H54 (cell line): ENCODE data around the gene NOL4L.
A peak's percentile ranks its signal among the peaks of the same experiment; 100 is the strongest.

Source experiments
- DNase-seq: peaks from one replicate; pipeline ENCODE4 v3.0.0; 2011; ENCODE audit warnings: low spot score, mixed read lengths; ENCODE audit not compliant: insufficient read length
- FAIRE-seq: peaks from 3 replicates; lab custom pipeline; 2011; peaks lifted over from hg19 to GRCh38; lab: Jason Lieb, UNC
- POLR2A ChIP-seq: IDR thresholded peaks from 2 replicates; pipeline ENCODE4 v1.6.1; 2011; ENCODE audit warnings: low read depth, mild to moderate bottlenecking, low read length

The NOL4L gene

GRCh38 chr20:32572271-32572968, 12.7 kb downstream of the NOL4L start:
- no peak for FAIRE-seq

GRCh38 chr20:32571566-32571965, 13.6 kb downstream of the NOL4L start:
- FAIRE-seq: no peak

More at GRCh38 chr20:32572271-32572968, 12.7 kb downstream of the NOL4L start:
- no peak for TF ChIP-seq POLR2A
- no peak for DNase-seq

GRCh38 chr20:32570401-32571190, 14.5 kb downstream of the NOL4L start:
- DNase-seq: peak; percentile 81

More at GRCh38 chr20:32571566-32571965, 13.6 kb downstream of the NOL4L start:
- DNase-seq: no peak
- no peak for TF ChIP-seq POLR2A

GRCh38 chr20:32569380-32570305, 15.5 kb downstream of the NOL4L start:
- FAIRE-seq: no peak
- DNase-seq: no peak
- no peak for TF ChIP-seq POLR2A

More at GRCh38 chr20:32570401-32571190, 14.5 kb downstream of the NOL4L start:
- FAIRE-seq: no peak
- no peak for TF ChIP-seq POLR2A

- DNase-seq: no peak
These were observed 16.1 kb downstream of the NOL4L start for GRCh38 chr20:32569018-32569379.

GRCh38 chr20:32567384-32568178, 17.6 kb downstream of the NOL4L start:
- no peak for TF ChIP-seq POLR2A
- DNase-seq (no peak), FAIRE-seq (no peak)

More at GRCh38 chr20:32569018-32569379, 16.1 kb downstream of the NOL4L start:
- TF ChIP-seq POLR2A: no peak
- FAIRE-seq: no peak

- no peak for TF ChIP-seq POLR2A
- FAIRE-seq (no peak), DNase-seq (no peak)
These were observed 18.5 kb downstream of the NOL4L start for GRCh38 chr20:32566379-32567374.

- TF ChIP-seq POLR2A: no peak
- DNase-seq (no peak), FAIRE-seq (no peak)
These were observed 19.4 kb downstream of the NOL4L start for GRCh38 chr20:32565735-32566032.

- no peak for TF ChIP-seq POLR2A
- DNase-seq (no peak), FAIRE-seq (no peak)
These were observed 20.0 kb downstream of the NOL4L start for GRCh38 chr20:32564921-32565734.

- DNase-seq: no peak
These were observed 20.7 kb downstream of the NOL4L start for GRCh38 chr20:32564440-32564839.

GRCh38 chr20:32563311-32564272, 21.5 kb downstream of the NOL4L start:
- FAIRE-seq (no peak), DNase-seq (no peak)
- TF ChIP-seq POLR2A: no peak

More at GRCh38 chr20:32564440-32564839, 20.7 kb downstream of the NOL4L start:
- no peak for TF ChIP-seq POLR2A
- no peak for FAIRE-seq
